Activated naive CD4-positive, alpha-beta T cell treated with anti-CD3 and anti-CD28 coated beads, Interleukin-2, amount 50 U/mL, for 16 hours (primary cell): ENCODE results near the gene GJB2.

ENCODE experiments used
- DNase-seq: peaks from one replicate; pipeline ENCODE4 v3.0.0-alpha.2; 2020

Gene GJB2

DNA sequence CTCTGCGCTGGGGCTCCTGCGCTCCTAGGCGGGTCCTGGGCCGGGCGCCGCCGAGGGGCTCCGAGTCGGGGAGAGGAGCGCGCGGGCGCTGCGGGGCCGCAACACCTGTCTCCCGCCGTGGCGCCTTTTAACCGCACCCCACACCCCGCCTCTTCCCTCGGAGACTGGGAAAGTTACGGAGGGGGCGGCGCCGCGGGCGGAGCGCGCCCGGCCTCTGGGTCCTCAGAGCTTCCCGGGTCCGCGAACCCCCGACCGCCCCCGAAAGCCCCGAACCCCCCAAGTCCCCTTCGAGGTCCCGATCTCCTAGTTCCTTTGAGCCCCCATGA lies at the start of gene GJB2:
Gene GJB2, minus strand, starts transcription at position 103 of the 326 bp plus-strand sequence. CDS start 3,357 bp downstream, outside the sequence.
- peak; percentile 24 for DNase-seq

GRCh38 chr13:20241593-20241992 lies 48.9 kb upstream of the GJB2 start:
- DNase-seq: no peak

GRCh38 chr13:20239748-20240147 lies 47.0 kb upstream of the GJB2 start:
- no peak for DNase-seq

DNA sequence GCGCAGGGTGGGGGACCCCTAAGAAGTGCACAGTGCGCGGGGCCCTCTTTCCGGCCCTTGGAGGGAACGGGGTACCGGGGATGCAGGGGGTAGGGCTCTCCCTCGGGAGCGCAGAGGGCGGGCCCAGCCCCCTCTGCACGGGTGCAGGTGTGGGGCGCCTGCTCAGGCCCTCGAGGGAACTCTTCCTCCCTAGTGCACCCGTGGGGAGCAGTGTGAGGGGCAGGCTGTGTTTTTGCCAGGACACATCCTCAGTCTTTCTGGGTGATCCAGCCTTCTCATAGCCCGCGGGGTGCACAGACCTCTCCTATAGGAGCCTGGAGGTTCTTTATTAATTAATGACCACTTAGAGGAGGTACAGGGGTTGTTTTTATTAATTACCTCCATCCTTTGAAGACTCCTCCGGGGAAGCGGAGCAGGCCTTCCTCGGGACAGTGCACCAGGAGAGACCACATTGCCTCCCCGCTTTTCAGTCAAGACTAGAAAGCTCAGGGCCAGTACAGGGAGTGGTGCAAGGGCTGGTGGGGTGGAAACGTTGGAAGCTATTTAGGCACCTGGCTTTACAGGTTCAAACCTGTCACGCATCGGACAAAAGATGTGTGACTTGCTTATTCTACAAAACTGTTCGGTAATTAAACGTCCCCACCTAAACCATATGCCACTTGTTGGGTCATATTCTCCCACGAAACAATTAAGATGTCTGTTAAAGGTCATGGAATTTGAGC lies 40.0 kb upstream of the GJB2 start:
- DNase-seq: no peak

DNA sequence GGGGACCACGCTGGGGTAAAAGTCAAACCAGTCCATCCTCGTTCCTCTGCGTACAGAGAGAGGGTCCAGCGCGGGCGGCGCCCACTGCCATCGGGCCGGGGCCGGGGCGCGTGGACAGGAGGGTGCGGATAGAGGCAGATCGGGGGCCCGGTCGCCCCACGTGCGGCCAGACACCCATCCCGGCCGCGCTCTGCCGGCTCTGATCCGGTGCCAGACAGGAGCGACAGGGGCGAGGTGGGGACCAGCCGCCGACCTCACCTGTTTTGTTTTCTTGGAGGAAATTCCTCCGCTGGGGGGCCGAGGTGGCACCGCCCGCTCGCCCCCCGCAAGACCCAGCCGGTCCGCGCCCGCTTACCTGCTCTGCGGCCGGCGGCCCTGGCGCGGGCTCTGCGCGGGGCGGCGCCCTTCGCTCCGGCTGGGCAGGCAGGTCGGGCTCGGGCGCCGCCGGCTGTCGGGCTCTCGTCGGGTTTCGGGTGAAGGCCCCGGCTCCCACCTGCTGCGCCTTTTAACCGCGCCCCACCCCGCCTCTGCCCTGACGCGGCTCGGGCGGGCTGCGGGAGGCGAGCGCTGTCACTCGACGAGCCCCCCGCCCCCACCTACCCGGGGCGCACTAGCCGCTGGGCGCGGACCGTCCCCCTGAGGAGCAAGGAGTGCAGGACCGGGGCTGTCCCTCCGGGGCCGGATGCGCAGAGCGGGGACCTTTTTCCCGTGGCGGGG lies 39.3 kb upstream of the GJB2 start, which contains the start of gene GJB6:
Gene GJB6, minus strand, starts transcription at position 481 of the 717 bp plus-strand sequence. CDS start 8,839 bp downstream, outside the sequence.
- DNase-seq: peak; percentile 53

- DNase-seq: no peak
Observed at GRCh38 chr13:20230913-20231838, 38.4 kb upstream of the GJB2 start.

GRCh38 chr13:20227730-20228129 lies 35.0 kb upstream of the GJB2 start:
- no peak for DNase-seq

- DNase-seq: no peak
Observed at GRCh38 chr13:20227288-20227687, 34.5 kb upstream of the GJB2 start.

GRCh38 chr13:20222553-20222952 lies 29.8 kb upstream of the GJB2 start:
- no peak for DNase-seq

GRCh38 chr13:20221772-20222171 lies 29.0 kb upstream of the GJB2 start:
- no peak for DNase-seq

DNA sequence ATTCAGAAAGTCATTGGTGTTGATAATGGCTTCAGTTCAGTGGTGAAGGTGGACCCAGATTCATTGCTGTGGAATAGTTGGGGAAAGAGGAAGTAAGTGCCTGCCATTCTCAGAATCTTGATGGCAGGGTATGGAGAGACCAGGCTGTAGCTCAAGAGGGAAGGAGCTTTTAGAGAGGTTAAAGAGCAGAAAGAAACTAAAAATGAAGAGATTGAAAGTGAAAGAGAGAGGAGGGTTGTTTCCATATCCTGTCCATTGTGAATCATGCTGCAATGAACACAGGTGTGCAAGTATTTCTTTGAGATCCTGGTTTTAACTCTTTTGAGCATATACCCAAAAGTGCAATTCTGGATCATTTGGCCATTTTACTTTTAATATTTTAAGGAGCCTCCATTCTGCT lies 26.8 kb upstream of the GJB2 start:
- DNase-seq: no peak

- no peak for DNase-seq
Observed at GRCh38 chr13:20217168-20217567, 24.4 kb upstream of the GJB2 start.

DNA sequence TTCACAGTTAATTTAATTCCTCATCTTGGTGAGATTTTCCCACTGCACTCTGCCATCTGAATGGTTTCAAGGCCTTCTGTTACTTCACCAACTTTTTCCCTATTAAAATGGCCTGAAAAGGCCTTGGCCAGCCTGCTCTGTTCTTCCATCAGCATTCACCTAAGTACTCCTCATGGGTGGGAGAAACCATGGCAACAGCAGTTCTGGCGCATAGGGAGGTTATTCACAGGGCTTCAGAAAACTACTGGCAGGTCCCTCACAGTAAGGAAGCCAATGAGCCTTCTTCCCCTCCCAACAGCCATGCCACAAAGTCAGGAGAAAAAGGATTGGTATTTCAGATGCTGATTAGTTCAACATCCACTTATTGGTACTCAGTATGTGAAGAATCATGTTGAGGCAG lies 17.2 kb upstream of the GJB2 start:
- DNase-seq: no peak

DNA sequence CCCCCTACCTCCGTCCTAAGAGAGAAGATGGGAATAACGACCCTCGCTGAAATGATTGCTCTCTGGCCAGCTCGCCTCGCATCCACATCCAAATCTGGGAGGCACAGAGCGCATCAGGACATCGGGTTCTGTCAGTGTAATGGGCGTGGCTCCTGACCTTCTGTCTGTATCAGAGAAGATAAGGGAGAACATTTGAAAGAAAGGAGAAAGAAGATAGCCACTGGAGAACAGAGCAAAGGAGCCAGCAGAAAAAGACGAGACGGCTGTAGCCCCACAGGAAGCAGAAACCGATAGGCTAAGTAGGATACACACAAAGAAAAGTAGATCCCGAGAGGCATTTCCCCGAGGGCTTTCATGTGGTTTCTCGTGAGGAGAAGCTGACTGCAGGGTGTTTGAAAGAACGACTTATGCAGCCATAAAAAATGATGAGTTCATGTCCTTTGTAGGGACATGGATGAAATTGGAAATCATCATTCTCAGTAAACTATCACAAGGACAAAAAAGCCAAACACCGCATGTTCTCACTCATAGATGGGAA lies 14.0 kb upstream of the GJB2 start:
- DNase-seq: no peak

DNA sequence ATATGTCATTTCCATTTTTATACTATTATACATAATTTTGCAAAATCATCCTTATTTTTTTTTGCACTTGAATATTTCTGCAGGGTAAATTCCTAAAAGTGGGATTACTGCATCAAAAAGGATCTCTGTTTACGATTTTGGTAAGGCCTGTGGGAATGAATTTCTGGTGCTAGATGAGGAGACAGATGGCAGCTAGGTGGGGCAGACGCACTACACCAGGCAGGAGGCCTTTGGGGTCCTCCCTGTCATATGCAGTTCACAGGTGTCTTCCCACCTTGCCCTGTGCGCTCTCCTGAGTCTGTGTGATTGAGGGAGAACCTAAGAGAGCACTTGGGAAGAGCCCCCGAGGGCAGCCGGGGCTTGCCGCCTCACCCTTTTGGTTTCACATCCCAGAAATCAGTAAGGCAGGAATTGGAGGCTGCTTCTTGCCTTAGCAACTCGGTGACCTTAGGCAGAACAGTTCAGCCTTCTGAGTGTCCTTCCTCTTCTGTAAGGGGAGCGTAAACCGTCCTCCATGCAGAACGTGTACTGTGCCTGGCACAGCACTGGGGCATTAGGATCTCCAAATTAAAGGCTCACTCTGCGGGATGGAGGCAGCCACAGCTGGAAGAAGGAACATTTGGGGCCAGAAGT lies 13.4 kb upstream of the GJB2 start:
- DNase-seq: no peak

- no peak for DNase-seq
Observed at GRCh38 chr13:20198781-20199180, 6.0 kb upstream of the GJB2 start.

DNA sequence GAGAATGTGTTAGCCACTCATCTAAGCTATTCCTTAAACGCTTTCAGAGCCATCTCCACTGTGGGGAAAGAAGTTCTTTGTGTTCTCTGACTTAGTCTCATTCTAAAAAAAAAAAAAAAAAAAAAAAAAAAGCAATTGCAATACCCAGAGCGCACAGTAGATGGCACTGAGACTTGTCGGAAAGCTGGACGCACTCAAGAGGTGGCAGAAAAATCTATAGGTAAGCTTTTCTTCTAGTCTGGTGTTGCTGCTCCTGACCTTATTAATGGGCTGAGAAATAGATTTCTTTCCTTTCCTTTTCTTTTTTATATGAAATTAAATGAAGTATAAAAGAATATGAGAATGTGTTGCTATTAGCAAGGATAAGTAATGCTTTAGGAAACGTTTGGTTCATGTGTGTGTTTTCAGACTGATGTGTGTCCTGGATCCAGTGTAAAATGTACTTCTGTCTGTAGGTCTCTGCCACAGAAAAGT lies 4.7 kb upstream of the GJB2 start:
- no peak for DNase-seq

GRCh38 chr13:20195801-20196200 lies 3.1 kb upstream of the GJB2 start:
- DNase-seq: no peak

GRCh38 chr13:20193907-20194631 lies 1.3 kb upstream of the GJB2 start:
- DNase-seq: no peak

DNA sequence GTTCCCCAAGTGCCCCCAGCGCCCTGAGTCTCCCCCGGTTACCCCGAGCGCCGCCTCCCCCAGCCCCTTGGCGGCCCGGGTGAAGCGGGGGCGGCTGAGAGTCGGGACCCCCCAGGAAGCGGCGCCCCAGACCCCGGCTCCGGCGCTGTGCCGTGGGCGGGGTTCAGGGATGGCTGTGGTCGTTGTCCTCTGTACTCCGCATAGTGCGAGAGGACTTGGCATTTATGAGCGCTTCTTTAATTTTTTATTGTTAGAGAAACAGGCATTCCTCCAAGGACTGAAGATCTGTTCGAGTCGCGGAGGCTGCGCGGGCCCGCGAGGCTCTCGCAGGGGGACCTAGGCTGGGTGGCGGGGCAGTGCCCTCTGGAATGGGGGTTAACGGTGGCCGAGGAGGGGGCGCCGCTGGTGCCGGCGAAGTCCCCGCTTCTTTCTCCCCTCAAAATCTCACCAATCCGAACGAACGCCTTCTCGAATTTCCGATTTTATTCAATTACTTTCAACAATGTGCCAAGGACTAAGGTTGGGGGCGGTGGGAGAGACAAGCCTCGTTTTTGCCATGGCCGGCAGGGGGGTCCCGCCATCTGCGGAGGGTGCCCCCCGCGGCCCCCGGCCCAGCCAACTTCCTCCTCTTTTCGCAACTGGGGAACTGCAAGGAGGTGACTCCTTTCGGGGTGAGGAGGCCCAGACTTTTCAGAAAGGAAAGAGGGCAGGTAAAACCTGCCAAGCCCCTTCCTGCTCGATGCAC lies 596 bp upstream of the GJB2 start:
- no peak for DNase-seq
